Stimulated activated CD4-positive, alpha-beta T cell treated with anti-CD3 and anti-CD28 coated beads, Interleukin-1b, Interleukin-23, amount 100 ng/mL, for 48 hours (primary cell): ENCODE results near the gene ZNF208.

Experiments used
- DNase-seq: peaks from one replicate; pipeline ENCODE4 v3.0.0-alpha.2; 2020

Gene ZNF208

DNA sequence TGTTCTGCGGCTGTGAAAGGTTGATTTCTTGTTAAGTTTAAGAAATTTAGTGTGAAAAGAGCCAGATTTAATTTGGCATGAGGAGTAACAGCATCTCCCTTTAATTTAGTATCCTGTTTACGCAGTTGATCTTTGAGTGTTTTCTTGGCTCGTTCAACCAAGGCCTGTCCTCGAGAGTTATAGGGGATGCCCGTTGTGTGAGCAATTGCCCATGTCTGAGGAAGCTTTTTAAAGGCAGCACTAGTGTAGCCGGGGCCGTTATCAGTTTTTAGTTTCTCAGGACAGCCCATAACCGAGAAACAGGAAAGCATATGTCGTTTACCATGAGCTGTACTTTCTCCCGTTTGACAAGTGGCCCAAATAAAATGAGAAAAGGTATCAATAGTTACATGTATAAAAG, 127.2 kb downstream of the ZNF208 start:
- DNase-seq, result no peak
